NT2/D1 (cell line): ENCODE measurements around the gene PLPPR1.

Source experiments
- SUZ12 ChIP-seq: IDR thresholded peaks from 2 replicates; pipeline ENCODE4 v1.6.1; 2011; ENCODE audit not compliant: insufficient read length, insufficient read depth; ENCODE audit errors: extremely low read depth
- YY1 ChIP-seq: IDR thresholded peaks from 2 replicates; pipeline ENCODE4 v1.6.1; 2011; ENCODE audit not compliant: insufficient read length, insufficient read depth
- ZNF274 ChIP-seq: IDR thresholded peaks from 2 replicates; pipeline ENCODE4 v1.6.1; 2011; ENCODE audit warnings: mild to moderate bottlenecking, low read depth, low read length

GRCh38 chr9:101167490-101168134 lies 139.1 kb downstream of the PLPPR1 start:
- TF ChIP-seq ZNF274 (no peak), SUZ12 (no peak), YY1 (no peak)
